ENCODE measurements around the gene CRIP2. TPM values are rescaled to one million over a fixed set of nuclear protein-coding genes. Genes with fewer than 3 reads are reported as not detected.
A peak's percentile ranks its signal among the peaks of the same experiment; 100 is the strongest.

The CRIP2 gene
- total and polyA plus RNA-seq, 2 experiments from 2014 or later, result 3.4 to 9.6 TPM

DNA sequence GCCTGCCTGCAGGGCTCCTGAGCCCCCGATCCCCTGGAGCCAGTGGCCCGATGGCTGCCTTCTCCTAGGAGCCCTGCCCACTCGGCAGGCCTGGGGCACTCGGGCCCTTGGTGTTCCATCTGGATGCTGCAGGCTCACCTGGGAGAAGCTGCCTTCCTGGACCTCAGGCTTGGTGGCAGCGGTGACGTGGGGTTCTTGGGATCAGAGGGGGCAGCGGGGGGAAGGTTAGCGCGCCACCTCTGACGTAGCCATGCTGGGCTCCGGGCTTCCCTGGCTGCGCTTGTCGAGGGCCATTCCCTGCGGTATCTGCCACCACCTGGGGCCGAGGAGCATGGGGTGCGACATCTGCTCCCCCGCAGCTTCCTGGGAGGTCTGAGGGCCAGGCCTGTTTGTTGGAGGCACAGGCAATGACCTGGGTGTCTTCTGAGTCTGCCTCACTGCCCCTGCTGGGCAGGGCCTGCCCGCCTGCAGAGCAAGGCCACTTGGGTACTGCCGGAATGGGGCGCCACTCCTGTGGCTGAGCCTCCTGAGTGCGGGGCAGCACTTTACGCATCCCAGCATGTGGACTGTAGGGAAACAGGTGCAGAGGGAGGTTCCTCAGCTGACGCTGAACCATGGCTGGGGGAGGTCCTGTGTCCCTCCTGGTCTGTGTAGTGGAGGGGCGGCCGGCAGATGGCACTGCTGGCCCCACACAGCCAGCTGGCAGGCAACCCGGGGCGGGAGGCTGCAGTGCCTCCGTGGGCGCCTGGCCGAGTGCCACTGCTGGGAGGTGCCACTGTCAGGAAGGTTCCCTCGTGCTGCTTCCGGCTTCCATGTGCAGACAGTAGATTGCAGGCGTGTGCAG is 34.7 kb upstream of the CRIP2 start:
- no peak for DNase-seq (ENCODE audit: low spot score)
- H3K27me3 Mint-ChIP-seq (ENCODE audit: insufficient read depth, low read depth, poor library complexity), result peaks cover 4% of the 10 kb centered on the region
- peaks cover 32% of the 10 kb centered on the region for H4K20me1 ChIP-seq (replicated peaks; ENCODE audit: insufficient read depth)

DNA sequence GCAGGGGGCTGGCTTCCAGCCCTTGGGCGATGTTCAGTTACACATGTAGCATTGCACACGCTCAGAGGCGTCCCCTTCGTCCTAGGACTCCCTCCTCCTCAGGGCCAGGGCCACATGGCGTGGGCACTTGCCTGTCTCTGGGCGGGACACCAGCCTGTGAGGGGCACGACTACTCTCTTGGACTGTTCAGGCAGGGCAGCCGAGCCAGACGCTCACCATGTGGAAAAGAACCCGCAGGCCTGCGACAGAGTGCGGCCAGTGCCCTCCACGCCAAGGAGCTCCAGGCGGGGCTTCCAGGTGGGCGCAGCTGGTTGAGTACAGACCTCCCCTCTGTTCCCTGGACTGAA is 34.1 kb upstream of the CRIP2 start:
- Histone ChIP-seq H3F3A (replicated peaks; ENCODE audit: low read depth) (no peaks in the 10 kb centered on the region), H2AFZ (no peak overlapping the region), H3K27me3 (ENCODE audit: insufficient read depth) (no peaks in the 10 kb centered on the region), H4K20me1 (replicated peaks; ENCODE audit: insufficient read depth) (peaks cover 26% of the 10 kb centered on the region), H3K27ac (ENCODE audit: low read depth) (no peak overlapping the region), H3K4me3 (no peak overlapping the region), H3K36me3 (ENCODE audit: insufficient read depth) (no peaks in the 10 kb centered on the region), H3K9me2 (ENCODE audit: insufficient read depth) (no peaks in the 10 kb centered on the region), H3K4me1 (ENCODE audit: insufficient read depth) (no peaks in the 10 kb centered on the region), H3K79me2 (replicated peaks; ENCODE audit: insufficient read depth) (peaks cover 33% of the 10 kb centered on the region), H3K4me2 (no peak overlapping the region)
- DNase-seq (ENCODE audit: low spot score), result no peak
- peaks cover 20% of the 10 kb centered on the region for H3K36me3 Mint-ChIP-seq (ENCODE audit: low read depth)
- no peak overlapping the region for H3K4me3 Mint-ChIP-seq
- ATAC-seq, result no peak
- H3K27ac Mint-ChIP-seq, result no peak overlapping the region
- peaks cover 4% of the 10 kb centered on the region; the same call in 2 of the 3 replicates for H3K4me1 Mint-ChIP-seq
- H3K27me3 Mint-ChIP-seq (ENCODE audit: insufficient read depth, low read depth, poor library complexity), result peaks cover 5% of the 10 kb centered on the region
- no peaks in the 10 kb centered on the region for H3K9me3 Mint-ChIP-seq
- no peak for TF ChIP-seq POLR2AphosphoS5 (IDR thresholded peaks at IDR 0.05; ENCODE audit: low read depth)
- no peak for TF ChIP-seq ZNF331 (CRISPR knock-in tag; IDR thresholded peaks at IDR 0.05; ENCODE audit: low read depth)
- TF ChIP-seq, protein P1, sequence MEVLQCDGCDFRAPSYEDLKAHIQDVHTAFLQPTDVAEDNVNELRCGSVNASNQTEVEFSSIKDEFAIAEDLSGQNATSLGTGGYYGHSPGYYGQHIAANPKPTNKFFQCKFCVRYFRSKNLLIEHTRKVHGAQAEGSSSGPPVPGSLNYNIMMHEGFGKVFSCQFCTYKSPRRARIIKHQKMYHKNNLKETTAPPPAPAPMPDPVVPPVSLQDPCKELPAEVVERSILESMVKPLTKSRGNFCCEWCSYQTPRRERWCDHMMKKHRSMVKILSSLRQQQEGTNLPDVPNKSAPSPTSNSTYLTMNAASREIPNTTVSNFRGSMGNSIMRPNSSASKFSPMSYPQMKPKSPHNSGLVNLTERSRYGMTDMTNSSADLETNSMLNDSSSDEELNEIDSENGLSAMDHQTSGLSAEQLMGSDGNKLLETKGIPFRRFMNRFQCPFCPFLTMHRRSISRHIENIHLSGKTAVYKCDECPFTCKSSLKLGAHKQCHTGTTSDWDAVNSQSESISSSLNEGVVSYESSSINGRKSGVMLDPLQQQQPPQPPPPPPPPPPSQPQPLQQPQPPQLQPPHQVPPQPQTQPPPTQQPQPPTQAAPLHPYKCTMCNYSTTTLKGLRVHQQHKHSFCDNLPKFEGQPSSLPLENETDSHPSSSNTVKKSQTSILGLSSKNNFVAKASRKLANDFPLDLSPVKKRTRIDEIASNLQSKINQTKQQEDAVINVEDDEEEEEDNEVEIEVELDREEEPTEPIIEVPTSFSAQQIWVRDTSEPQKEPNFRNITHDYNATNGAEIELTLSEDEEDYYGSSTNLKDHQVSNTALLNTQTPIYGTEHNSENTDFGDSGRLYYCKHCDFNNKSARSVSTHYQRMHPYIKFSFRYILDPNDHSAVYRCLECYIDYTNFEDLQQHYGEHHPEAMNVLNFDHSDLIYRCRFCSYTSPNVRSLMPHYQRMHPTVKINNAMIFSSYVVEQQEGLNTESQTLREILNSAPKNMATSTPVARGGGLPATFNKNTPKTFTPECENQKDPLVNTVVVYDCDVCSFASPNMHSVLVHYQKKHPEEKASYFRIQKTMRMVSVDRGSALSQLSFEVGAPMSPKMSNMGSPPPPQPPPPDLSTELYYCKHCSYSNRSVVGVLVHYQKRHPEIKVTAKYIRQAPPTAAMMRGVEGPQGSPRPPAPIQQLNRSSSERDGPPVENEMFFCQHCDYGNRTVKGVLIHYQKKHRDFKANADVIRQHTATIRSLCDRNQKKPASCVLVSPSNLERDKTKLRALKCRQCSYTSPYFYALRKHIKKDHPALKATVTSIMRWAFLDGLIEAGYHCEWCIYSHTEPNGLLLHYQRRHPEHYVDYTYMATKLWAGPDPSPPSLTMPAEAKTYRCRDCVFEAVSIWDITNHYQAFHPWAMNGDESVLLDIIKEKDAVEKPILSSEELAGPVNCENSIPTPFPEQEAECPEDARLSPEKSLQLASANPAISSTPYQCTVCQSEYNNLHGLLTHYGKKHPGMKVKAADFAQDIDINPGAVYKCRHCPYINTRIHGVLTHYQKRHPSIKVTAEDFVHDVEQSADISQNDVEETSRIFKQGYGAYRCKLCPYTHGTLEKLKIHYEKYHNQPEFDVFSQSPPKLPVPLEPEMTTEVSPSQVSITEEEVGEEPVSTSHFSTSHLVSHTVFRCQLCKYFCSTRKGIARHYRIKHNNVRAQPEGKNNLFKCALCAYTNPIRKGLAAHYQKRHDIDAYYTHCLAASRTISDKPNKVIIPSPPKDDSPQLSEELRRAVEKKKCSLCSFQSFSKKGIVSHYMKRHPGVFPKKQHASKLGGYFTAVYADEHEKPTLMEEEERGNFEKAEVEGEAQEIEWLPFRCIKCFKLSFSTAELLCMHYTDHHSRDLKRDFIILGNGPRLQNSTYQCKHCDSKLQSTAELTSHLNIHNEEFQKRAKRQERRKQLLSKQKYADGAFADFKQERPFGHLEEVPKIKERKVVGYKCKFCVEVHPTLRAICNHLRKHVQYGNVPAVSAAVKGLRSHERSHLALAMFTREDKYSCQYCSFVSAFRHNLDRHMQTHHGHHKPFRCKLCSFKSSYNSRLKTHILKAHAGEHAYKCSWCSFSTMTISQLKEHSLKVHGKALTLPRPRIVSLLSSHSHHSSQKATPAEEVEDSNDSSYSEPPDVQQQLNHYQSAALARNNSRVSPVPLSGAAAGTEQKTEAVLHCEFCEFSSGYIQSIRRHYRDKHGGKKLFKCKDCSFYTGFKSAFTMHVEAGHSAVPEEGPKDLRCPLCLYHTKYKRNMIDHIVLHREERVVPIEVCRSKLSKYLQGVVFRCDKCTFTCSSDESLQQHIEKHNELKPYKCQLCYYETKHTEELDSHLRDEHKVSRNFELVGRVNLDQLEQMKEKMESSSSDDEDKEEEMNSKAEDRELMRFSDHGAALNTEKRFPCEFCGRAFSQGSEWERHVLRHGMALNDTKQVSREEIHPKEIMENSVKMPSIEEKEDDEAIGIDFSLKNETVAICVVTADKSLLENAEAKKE (CRISPR knock-in tag; IDR thresholded peaks at IDR 0.05), result no peak
- no peak for TF ChIP-seq EZH2 (IDR thresholded peaks at IDR 0.05; ENCODE audit: low read depth, unreplicated experiment)
- no peak for TF ChIP-seq JUNB (IDR thresholded peaks at IDR 0.05; ENCODE audit: unreplicated experiment)

More for the DNA sequence above, 34.7 kb upstream of the CRIP2 start:
- Mint-ChIP-seq H3K9me3 (no peaks in the 10 kb centered on the region), H3K27ac (no peak overlapping the region), H3K36me3 (ENCODE audit: low read depth) (peaks cover 20% of the 10 kb centered on the region), H3K4me3 (no peak overlapping the region), H3K4me1 (peaks cover 6% of the 10 kb centered on the region; the same call in 2 of the 3 replicates)
- no peaks in the 10 kb centered on the region for H3K27me3 ChIP-seq (ENCODE audit: insufficient read depth)
- no peak overlapping the region for H3K4me2 ChIP-seq
- H3K27ac ChIP-seq (ENCODE audit: low read depth), result no peak overlapping the region
- TF ChIP-seq ZNF331 (CRISPR knock-in tag; IDR thresholded peaks at IDR 0.05; ENCODE audit: low read depth), result no peak
- TF ChIP-seq, protein P2, sequence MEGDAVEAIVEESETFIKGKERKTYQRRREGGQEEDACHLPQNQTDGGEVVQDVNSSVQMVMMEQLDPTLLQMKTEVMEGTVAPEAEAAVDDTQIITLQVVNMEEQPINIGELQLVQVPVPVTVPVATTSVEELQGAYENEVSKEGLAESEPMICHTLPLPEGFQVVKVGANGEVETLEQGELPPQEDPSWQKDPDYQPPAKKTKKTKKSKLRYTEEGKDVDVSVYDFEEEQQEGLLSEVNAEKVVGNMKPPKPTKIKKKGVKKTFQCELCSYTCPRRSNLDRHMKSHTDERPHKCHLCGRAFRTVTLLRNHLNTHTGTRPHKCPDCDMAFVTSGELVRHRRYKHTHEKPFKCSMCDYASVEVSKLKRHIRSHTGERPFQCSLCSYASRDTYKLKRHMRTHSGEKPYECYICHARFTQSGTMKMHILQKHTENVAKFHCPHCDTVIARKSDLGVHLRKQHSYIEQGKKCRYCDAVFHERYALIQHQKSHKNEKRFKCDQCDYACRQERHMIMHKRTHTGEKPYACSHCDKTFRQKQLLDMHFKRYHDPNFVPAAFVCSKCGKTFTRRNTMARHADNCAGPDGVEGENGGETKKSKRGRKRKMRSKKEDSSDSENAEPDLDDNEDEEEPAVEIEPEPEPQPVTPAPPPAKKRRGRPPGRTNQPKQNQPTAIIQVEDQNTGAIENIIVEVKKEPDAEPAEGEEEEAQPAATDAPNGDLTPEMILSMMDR (conservative IDR thresholded peaks at IDR 0.05; ENCODE audit: low read depth in 2 of 2), result peak in 1 of 2 experiments; percentile 34; a peak in 2 of 4 replicates
- H3F3A ChIP-seq (replicated peaks; ENCODE audit: low read depth), result no peaks in the 10 kb centered on the region
- H3K4me3 ChIP-seq, result no peak overlapping the region
- no peaks in the 10 kb centered on the region for H3K4me1 ChIP-seq (ENCODE audit: insufficient read depth)
- peaks cover 39% of the 10 kb centered on the region for H3K79me2 ChIP-seq (replicated peaks; ENCODE audit: insufficient read depth)
- H2AFZ ChIP-seq, result no peak overlapping the region
- no peaks in the 10 kb centered on the region for H3K9me2 ChIP-seq (ENCODE audit: insufficient read depth)
- ATAC-seq, result peak; percentile 24
- no peaks in the 10 kb centered on the region for H3K36me3 ChIP-seq (ENCODE audit: insufficient read depth)

Data from GM23338 (cell line).